Activated T-helper 2 cell treated with anti-CD3 and anti-CD28 coated beads, Interferon-gamma antibody, Interleukin-2, Interleukin-4, amounts not matched to agents 10 μg/mL and 5 μg/mL and 100 μg/mL, durations not matched to agents 14 hours and 24 hours and 36 hours (primary cell): ENCODE measurements around the gene MKRN2. TPM values are rescaled to one million over a fixed set of nuclear protein-coding genes. Genes with fewer than 3 reads are reported as not detected.

Source experiments
- DNase-seq: peaks from one replicate; pipeline ENCODE4 v3.0.0; 2021; ENCODE audit warnings: low spot score
- H3K27ac Mint-ChIP-seq: one replicate; pipeline ENCODE4 v1.8.0; 2021; ENCODE audit warnings: mixed read lengths
- H3K27me3 Mint-ChIP-seq: one replicate; pipeline ENCODE4 v1.8.0; 2021; ENCODE audit warnings: low read depth, mixed read lengths
- H3K36me3 Mint-ChIP-seq: one replicate; pipeline ENCODE4 v1.8.0; 2021; ENCODE audit warnings: low read depth, mixed read lengths
- H3K4me1 Mint-ChIP-seq: one replicate; pipeline ENCODE4 v1.8.0; 2021; ENCODE audit warnings: low read depth, mixed read lengths
- H3K4me3 Mint-ChIP-seq: one replicate; pipeline ENCODE4 v1.8.0; 2021; ENCODE audit warnings: low read depth, mild to moderate bottlenecking, moderate library complexity, mixed read lengths
- H3K9me3 Mint-ChIP-seq: one replicate; pipeline ENCODE4 v1.8.0; 2021; ENCODE audit warnings: mixed read lengths
- intact Hi-C: fragments of 100-400 bp; cut with micrococcal nuclease; formaldehyde crosslinking; loops from one replicate; pipeline ENCODE4 v1.15.1; 2023
- total RNA-seq: library from RNA; stranded (reverse); gene quantifications from 2 replicates; pipeline ENCODE4 v1.2.3, GENCODE V29; 2022

MKRN2 gene
- total RNA-seq: 21.9 and 24.7 TPM in 2 replicates

GRCh38 chr3:12556690-12557472, at the start of gene MKRN2:
Gene MKRN2 (plus strand): TSS chr3:12557087. CDS start chr3:12557151, 64 bp downstream.
- intact Hi-C loops: loop anchor here (1.0 to 2.0 kb wide), 2 partner anchors 72 to 107 kb away; partner anchors contain the start of genes RAF1 and TSEN2
- Mint-ChIP-seq H3K36me3 (no peaks in the 10 kb centered on the region), H3K4me3 (peak within 1 kb of the TSS; percentile 91), H3K9me3 (no peaks in the 10 kb centered on the region), H3K27me3 (peaks cover 16% of the 10 kb centered on the region), H3K27ac (peak within 1 kb of the TSS; percentile 80), H3K4me1 (peaks cover 38% of the 10 kb centered on the region)
- peak; percentile 78 for DNase-seq

- no peaks in the 10 kb centered on the region for H3K27me3 Mint-ChIP-seq
- DNase-seq: no peak
- no peaks in the 10 kb centered on the region for H3K4me1 Mint-ChIP-seq
- no peak overlapping the region for H3K4me3 Mint-ChIP-seq
- intact Hi-C loops: no loop called here
- H3K27ac Mint-ChIP-seq: no peak overlapping the region
- peaks cover 28% of the 10 kb centered on the region for H3K36me3 Mint-ChIP-seq
- no peaks in the 10 kb centered on the region for H3K9me3 Mint-ChIP-seq
These were observed 49.2 kb upstream of the MKRN2 start for GRCh38 chr3:12507591-12508281.

- H3K4me3 Mint-ChIP-seq: no peak overlapping the region
- DNase-seq: no peak
- H3K36me3 Mint-ChIP-seq: peaks cover 24% of the 10 kb centered on the region
- no peaks in the 10 kb centered on the region for H3K27me3 Mint-ChIP-seq
- no peaks in the 10 kb centered on the region for H3K9me3 Mint-ChIP-seq
- no peaks in the 10 kb centered on the region for H3K4me1 Mint-ChIP-seq
- no peak overlapping the region for H3K27ac Mint-ChIP-seq
- intact Hi-C loops: no loop called here
These were observed 48.6 kb upstream of the MKRN2 start for GRCh38 chr3:12508291-12508700.

- Mint-ChIP-seq H3K4me1 (no peaks in the 10 kb centered on the region), H3K27ac (no peak overlapping the region), H3K9me3 (no peaks in the 10 kb centered on the region), H3K27me3 (no peaks in the 10 kb centered on the region), H3K4me3 (no peak overlapping the region), H3K36me3 (peaks cover 12% of the 10 kb centered on the region)
- DNase-seq: no peak
- intact Hi-C loops: no loop called here
These were observed 47.4 kb upstream of the MKRN2 start for GRCh38 chr3:12509466-12509865.

GRCh38 chr3:12512534-12513118, 44.3 kb upstream of the MKRN2 start:
- Mint-ChIP-seq H3K36me3 (peaks cover 3% of the 10 kb centered on the region), H3K9me3 (no peaks in the 10 kb centered on the region), H3K4me3 (no peak overlapping the region), H3K27me3 (no peaks in the 10 kb centered on the region), H3K27ac (no peak overlapping the region), H3K4me1 (no peaks in the 10 kb centered on the region)
- no peak for DNase-seq
- intact Hi-C loops: no loop called here

GRCh38 chr3:12513694-12514446, 43.0 kb upstream of the MKRN2 start:
- Mint-ChIP-seq H3K9me3 (no peaks in the 10 kb centered on the region), H3K36me3 (peaks cover 4% of the 10 kb centered on the region), H3K4me3 (no peak overlapping the region), H3K27ac (no peak overlapping the region), H3K4me1 (no peaks in the 10 kb centered on the region), H3K27me3 (no peaks in the 10 kb centered on the region)
- intact Hi-C loops: no loop called here
- no peak for DNase-seq

GRCh38 chr3:12515631-12516030, 41.3 kb upstream of the MKRN2 start:
- H3K4me1 Mint-ChIP-seq: no peaks in the 10 kb centered on the region
- H3K27ac Mint-ChIP-seq: no peak overlapping the region
- peaks cover 9% of the 10 kb centered on the region for H3K36me3 Mint-ChIP-seq
- DNase-seq: no peak
- no peaks in the 10 kb centered on the region for H3K27me3 Mint-ChIP-seq
- no peaks in the 10 kb centered on the region for H3K9me3 Mint-ChIP-seq
- H3K4me3 Mint-ChIP-seq: no peak overlapping the region
- intact Hi-C loops: no loop called here

- H3K36me3 Mint-ChIP-seq: peaks cover 16% of the 10 kb centered on the region
- no peaks in the 10 kb centered on the region for H3K27me3 Mint-ChIP-seq
- no peaks in the 10 kb centered on the region for H3K9me3 Mint-ChIP-seq
- intact Hi-C loops: no loop called here
- H3K27ac Mint-ChIP-seq: no peak overlapping the region
- DNase-seq: no peak
- no peak overlapping the region for H3K4me3 Mint-ChIP-seq
- no peaks in the 10 kb centered on the region for H3K4me1 Mint-ChIP-seq
These were observed 40.0 kb upstream of the MKRN2 start for GRCh38 chr3:12516873-12517272.

GRCh38 chr3:12518261-12519028, 38.4 kb upstream of the MKRN2 start:
- Mint-ChIP-seq H3K27me3 (no peaks in the 10 kb centered on the region), H3K36me3 (peaks cover 16% of the 10 kb centered on the region), H3K4me3 (no peak overlapping the region), H3K27ac (no peak overlapping the region), H3K9me3 (no peaks in the 10 kb centered on the region), H3K4me1 (no peaks in the 10 kb centered on the region)
- no peak for DNase-seq
- intact Hi-C loops: no loop called here

GRCh38 chr3:12521010-12521409, 35.9 kb upstream of the MKRN2 start:
- Mint-ChIP-seq H3K27me3 (no peaks in the 10 kb centered on the region), H3K4me3 (no peak overlapping the region), H3K27ac (no peak overlapping the region), H3K9me3 (no peaks in the 10 kb centered on the region), H3K4me1 (no peaks in the 10 kb centered on the region), H3K36me3 (peaks cover 22% of the 10 kb centered on the region)
- no peak for DNase-seq
- intact Hi-C loops: no loop called here

- peaks cover 23% of the 10 kb centered on the region for H3K36me3 Mint-ChIP-seq
- H3K27ac Mint-ChIP-seq: no peak overlapping the region
- no peak for DNase-seq
- intact Hi-C loops: no loop called here
- H3K27me3 Mint-ChIP-seq: no peaks in the 10 kb centered on the region
- no peaks in the 10 kb centered on the region for H3K4me1 Mint-ChIP-seq
- no peak overlapping the region for H3K4me3 Mint-ChIP-seq
- no peaks in the 10 kb centered on the region for H3K9me3 Mint-ChIP-seq
These were observed 34.2 kb upstream of the MKRN2 start for GRCh38 chr3:12522721-12523120.

- peaks cover 5% of the 10 kb centered on the region for H3K4me1 Mint-ChIP-seq
- intact Hi-C loops: no loop called here
- no peak for DNase-seq
- H3K27ac Mint-ChIP-seq: no peak overlapping the region
- H3K36me3 Mint-ChIP-seq: peaks cover 30% of the 10 kb centered on the region
- H3K27me3 Mint-ChIP-seq: no peaks in the 10 kb centered on the region
- no peak overlapping the region for H3K4me3 Mint-ChIP-seq
- no peaks in the 10 kb centered on the region for H3K9me3 Mint-ChIP-seq
These were observed 29.1 kb upstream of the MKRN2 start for GRCh38 chr3:12527757-12528143.
